Osteocyte (in vitro differentiated cells): ENCODE results near the gene RAB8B. TPM values are rescaled to one million over a fixed set of nuclear protein-coding genes. Genes with fewer than 3 reads are reported as not detected.
A peak's percentile ranks its signal among the peaks of the same experiment; 100 is the strongest.

Experiments
- DNase-seq: peaks from one replicate; pipeline ENCODE4 v3.0.0; 2021; ENCODE audit warnings: mixed read lengths; ENCODE audit not compliant: unreplicated experiment; ENCODE audit errors: extremely low spot score
- H3K27ac Mint-ChIP-seq: one replicate; pipeline ENCODE4 v1.8.0; 2021; ENCODE audit warnings: mild to moderate bottlenecking, mixed read lengths; ENCODE audit not compliant: unreplicated experiment
- H3K27me3 Mint-ChIP-seq: one replicate; pipeline ENCODE4 v1.8.0; 2021; ENCODE audit warnings: mixed read lengths; ENCODE audit not compliant: unreplicated experiment
- H3K36me3 Mint-ChIP-seq: one replicate; pipeline ENCODE4 v1.8.0; 2021; ENCODE audit warnings: mixed read lengths; ENCODE audit not compliant: unreplicated experiment
- H3K4me1 Mint-ChIP-seq: one replicate; pipeline ENCODE4 v1.8.0; 2021; ENCODE audit warnings: mixed read lengths; ENCODE audit not compliant: unreplicated experiment
- H3K4me3 Mint-ChIP-seq: one replicate; pipeline ENCODE4 v1.8.0; 2021; ENCODE audit warnings: mild to moderate bottlenecking, moderate library complexity, mixed read lengths; ENCODE audit not compliant: unreplicated experiment
- H3K9me3 Mint-ChIP-seq: one replicate; pipeline ENCODE4 v1.8.0; 2021; ENCODE audit warnings: mixed read lengths; ENCODE audit not compliant: unreplicated experiment
- total RNA-seq: library from RNA; stranded (reverse); gene quantifications from 2 replicates; pipeline ENCODE4 v1.2.1, GENCODE V29; 2021
- TF ChIP-seq, protein P1 (sequence below): fragments of 200-600 bp; sonication (generic); IDR thresholded peaks from 2 replicates; pipeline ENCODE4 v1.5.0; 2021; ENCODE audit warnings: antibody characterized with exemption, mild to moderate bottlenecking, moderate library complexity

The RAB8B gene
- total RNA-seq, 1 donor from 2014 or later: 29.8 TPM

DNA sequence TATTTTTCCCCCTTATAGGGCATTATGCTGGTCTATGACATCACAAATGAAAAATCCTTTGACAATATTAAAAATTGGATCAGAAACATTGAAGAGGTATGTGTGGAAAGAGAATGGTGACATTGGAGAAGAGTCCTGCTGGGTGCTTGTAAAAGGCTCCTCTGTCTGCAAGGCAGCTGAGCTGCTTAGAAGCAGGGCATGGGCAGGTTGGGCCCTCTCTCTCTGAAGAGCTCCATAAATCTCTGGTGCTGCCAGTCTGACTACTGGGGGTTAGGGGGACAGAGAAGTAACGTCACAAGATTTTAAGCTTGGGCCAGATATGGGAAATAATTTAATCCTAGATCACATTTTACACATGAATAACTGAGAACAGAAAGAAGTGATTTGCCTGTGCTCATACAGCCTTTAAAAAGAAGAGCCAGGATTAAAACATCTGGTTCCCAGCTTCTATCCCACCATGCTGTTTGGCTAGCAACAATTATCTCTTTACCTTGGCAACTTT lies 66.1 kb downstream of the RAB8B start:
- no peak for DNase-seq
- Mint-ChIP-seq H3K4me3 (no peak overlapping the region), H3K36me3 (peaks cover 12% of the 10 kb centered on the region), H3K27me3 (no peaks in the 10 kb centered on the region), H3K4me1 (peaks cover 31% of the 10 kb centered on the region), H3K9me3 (no peaks in the 10 kb centered on the region), H3K27ac (peak overlapping the region; percentile 85)
- TF ChIP-seq, protein P1, sequence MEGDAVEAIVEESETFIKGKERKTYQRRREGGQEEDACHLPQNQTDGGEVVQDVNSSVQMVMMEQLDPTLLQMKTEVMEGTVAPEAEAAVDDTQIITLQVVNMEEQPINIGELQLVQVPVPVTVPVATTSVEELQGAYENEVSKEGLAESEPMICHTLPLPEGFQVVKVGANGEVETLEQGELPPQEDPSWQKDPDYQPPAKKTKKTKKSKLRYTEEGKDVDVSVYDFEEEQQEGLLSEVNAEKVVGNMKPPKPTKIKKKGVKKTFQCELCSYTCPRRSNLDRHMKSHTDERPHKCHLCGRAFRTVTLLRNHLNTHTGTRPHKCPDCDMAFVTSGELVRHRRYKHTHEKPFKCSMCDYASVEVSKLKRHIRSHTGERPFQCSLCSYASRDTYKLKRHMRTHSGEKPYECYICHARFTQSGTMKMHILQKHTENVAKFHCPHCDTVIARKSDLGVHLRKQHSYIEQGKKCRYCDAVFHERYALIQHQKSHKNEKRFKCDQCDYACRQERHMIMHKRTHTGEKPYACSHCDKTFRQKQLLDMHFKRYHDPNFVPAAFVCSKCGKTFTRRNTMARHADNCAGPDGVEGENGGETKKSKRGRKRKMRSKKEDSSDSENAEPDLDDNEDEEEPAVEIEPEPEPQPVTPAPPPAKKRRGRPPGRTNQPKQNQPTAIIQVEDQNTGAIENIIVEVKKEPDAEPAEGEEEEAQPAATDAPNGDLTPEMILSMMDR: no peak

DNA sequence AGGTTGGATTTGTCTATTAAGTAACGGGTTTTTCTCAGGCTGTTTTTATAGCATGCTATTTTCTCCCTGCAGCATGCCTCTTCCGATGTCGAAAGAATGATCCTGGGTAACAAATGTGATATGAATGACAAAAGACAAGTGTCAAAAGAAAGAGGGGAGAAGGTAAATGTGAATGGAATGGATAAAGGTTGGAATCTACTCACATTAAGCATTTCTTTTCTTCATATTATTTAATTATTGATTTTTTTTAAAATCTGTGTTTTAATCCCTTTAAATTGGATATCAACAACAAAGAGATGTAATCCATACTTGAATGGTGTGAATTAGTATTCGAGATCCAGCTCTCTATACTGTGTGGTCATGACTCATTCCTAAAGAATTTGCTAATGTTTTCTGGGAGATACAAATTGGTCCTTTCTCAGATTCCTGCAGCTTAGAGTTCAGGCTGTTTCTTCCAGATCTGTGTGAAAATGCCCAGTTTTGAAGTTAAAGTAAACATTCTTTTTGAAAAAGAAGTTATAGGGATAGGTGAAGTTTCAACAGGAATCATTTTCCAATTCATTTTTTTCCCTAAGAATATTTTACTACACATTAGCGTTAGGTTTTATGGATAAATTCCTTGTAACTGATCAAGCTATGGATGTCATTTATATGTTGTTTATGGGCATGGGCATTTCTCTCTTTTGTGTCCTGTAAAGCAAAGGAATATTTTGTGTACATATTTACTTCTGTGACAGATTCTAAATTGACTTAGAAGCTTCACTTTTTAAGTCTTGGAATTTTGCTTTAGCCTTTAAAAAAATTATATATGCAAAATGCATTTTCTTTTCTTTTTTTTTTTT lies 67.2 kb downstream of the RAB8B start:
- Mint-ChIP-seq H3K27me3 (no peaks in the 10 kb centered on the region), H3K4me1 (peaks cover 31% of the 10 kb centered on the region), H3K27ac (peak overlapping the region; percentile 85), H3K4me3 (no peak overlapping the region), H3K36me3 (peaks cover 18% of the 10 kb centered on the region), H3K9me3 (no peaks in the 10 kb centered on the region)
- DNase-seq: no peak
- TF ChIP-seq, protein P1: no peak

DNA sequence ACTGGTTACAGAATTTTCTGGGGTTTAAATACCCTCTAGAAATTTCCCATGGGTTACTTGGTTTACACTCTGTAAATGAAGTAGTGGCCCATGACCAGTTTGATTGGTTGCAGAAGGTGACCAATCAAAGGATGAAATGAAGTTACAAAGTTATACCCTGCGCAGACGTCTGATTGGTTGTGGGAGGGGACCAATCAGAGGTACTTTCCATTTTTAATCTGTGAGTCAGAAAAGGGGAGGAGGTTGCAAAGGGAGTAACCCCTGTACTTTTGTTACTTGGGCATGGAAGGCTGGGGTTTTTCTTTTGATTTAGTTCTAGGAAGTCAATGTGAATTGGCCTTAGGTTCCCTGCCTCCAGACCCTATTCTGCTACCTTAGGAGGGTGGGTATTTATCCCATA lies 69.3 kb downstream of the RAB8B start:
- Mint-ChIP-seq H3K4me3 (no peak overlapping the region), H3K9me3 (no peaks in the 10 kb centered on the region), H3K4me1 (peaks cover 31% of the 10 kb centered on the region), H3K27me3 (no peaks in the 10 kb centered on the region), H3K27ac (no peak overlapping the region), H3K36me3 (peaks cover 26% of the 10 kb centered on the region)
- DNase-seq: no peak
- TF ChIP-seq, protein P1: no peak

DNA sequence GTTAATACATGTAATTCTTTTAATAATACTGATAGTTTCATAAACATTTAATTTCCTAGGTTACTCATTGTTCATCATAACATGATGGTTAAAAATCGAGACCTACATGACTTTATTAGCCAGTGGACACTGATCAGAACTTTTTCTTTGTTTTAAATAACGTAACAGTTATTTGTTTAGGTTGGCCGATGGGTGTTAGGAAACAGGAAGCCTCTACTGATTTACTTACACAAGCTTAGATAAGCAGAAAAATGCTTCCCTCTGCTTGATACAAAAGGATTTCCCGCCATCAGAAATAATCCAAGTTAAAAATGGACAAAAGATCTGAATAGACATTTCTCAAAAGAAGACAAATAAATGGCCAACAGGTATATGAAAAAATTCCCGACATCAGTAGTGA lies 71.4 kb downstream of the RAB8B start:
- Mint-ChIP-seq H3K27me3 (no peaks in the 10 kb centered on the region), H3K36me3 (peaks cover 32% of the 10 kb centered on the region), H3K9me3 (no peaks in the 10 kb centered on the region), H3K4me1 (peaks cover 21% of the 10 kb centered on the region), H3K27ac (no peak overlapping the region), H3K4me3 (no peak overlapping the region)
- DNase-seq: no peak
- TF ChIP-seq, protein P1: no peak

DNA sequence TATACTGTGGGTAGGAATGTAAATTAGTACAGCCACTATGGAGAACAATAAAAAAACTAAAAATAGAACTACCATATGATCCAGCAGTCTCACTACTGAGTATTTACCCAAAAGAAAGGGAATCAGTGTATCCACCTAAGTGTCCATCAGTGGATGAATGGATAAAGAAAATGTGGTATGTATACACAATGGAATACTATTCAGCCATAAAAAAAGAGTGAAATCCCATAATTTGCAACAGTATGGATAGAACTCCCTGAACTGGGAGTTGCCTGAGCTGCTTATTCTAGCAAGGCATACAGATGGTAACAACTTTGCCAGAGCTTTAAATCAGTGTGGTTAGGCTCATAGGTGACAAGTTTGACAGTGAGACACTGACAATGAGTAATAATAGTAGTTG lies 71.9 kb downstream of the RAB8B start:
- Mint-ChIP-seq H3K36me3 (peaks cover 32% of the 10 kb centered on the region), H3K4me1 (peaks cover 16% of the 10 kb centered on the region), H3K27ac (no peak overlapping the region), H3K27me3 (no peaks in the 10 kb centered on the region), H3K4me3 (no peak overlapping the region), H3K9me3 (no peaks in the 10 kb centered on the region)
- TF ChIP-seq, protein P1: no peak
- no peak for DNase-seq
